HG03135 (cell line): ENCODE data around the gene POU2F1.
"Not testable (repeated sequence)": the region's sequence is repeated elsewhere in the genome, so short reads cannot be mapped to it uniquely, and the experiment has no call there.

Experiments
- ATAC-seq: cut with Tn5 transposase; IDR thresholded peaks from one replicate; pipeline ENCODE4 v1.9.1; 2021; ENCODE audit warnings: mild to moderate bottlenecking, moderate library complexity; ENCODE audit not compliant: unreplicated experiment

The POU2F1 gene

GRCh38 chr1:167229719-167230385 lies 9.2 kb downstream of the POU2F1 start:
- no peak for ATAC-seq

- ATAC-seq, result no peak
These were observed 9.8 kb downstream of the POU2F1 start for GRCh38 chr1:167230437-167230836.

DNA sequence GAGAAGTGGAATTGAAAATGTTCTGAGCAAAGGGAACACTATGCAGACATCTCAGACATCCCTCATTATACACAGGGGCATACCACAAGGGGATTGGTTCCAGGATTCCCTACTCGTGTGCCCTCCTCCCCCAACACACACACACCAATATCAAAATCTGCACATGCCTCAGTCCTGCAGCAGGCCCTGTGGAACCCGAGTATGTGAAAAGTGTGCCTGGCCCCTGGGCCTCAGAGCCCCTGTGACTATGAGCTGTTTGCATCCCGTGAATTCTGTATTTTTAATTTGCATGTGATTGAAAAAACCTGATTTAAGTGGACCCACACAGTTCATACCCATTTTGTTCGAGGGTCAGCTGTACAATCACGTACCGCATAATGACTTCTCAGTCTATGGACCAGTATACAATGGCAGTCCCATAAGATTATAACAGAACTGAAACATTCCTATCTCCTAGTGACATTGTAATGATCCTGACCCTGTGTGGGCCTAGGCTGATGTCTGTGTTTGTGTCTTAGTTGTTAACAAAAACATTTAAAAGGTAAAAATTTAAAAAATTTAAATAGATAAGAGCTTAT lies 11.3 kb downstream of the POU2F1 start:
- ATAC-seq, result no peak

DNA sequence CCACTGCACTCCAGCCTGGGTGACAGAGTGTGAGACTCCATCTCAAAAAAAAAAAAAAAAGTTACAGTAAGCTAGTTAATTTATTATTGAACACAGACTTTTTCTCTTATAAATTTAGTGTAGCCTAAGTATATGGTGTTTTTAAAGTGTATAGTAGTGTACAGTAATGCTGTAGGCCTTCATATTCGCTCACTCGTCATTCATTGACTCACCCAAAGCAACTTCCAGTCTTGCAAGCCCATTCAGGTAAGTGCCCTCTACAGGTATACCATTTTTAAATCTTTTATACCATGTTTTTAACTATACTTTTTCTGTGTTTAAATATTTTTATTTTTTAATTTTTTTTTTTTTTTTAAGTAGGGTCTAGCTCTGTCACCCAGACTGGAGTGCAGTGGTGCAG lies 12.1 kb downstream of the POU2F1 start:
- no peak for ATAC-seq

- ATAC-seq, result no peak
These were observed 12.7 kb downstream of the POU2F1 start for GRCh38 chr1:167233373-167233772.

GRCh38 chr1:167237000-167237399 lies 16.3 kb downstream of the POU2F1 start:
- ATAC-seq, result no peak

GRCh38 chr1:167238713-167239112 lies 18.0 kb downstream of the POU2F1 start:
- ATAC-seq, result no peak

DNA sequence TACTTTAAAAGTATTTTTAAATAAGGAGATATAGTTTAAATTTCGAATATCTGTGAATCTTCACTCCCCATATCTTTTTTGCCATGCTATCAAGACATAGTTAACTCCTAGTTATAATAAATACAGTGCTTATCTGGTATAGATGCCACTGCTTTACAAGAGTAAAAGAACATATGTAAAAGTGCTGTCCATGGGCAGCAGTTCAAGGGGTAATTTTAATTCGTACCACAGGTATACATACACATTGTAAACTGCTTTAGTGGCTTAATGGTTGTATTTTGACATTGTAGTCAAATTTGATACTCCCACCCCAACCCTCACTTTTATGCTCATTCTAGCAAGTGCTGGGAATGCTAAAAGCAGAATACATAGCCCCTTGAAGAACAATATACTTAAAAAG lies 18.6 kb downstream of the POU2F1 start:
- ATAC-seq, result no peak

DNA sequence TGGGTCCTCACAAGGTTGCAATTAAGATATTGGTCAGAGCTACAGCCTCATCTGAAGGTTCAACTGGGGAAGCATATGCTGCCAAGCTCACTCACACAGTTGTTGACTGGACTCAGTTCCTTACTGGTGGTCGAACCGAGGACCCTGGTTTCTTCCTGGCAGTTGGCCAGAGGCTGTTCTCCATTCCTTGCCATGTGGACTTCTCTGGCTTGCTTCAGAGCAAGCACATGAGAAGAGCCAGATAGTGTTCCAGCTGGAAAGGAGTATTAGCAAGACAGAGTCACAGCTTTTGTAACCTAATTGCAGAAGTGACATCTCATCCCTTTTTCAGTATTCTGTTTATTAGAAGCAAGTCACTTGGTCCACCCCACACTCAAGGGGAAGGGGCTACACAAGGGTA lies 23.6 kb downstream of the POU2F1 start:
- no peak for ATAC-seq

GRCh38 chr1:167245168-167245567 lies 24.5 kb downstream of the POU2F1 start:
- ATAC-seq, result not testable (repeated sequence)

DNA sequence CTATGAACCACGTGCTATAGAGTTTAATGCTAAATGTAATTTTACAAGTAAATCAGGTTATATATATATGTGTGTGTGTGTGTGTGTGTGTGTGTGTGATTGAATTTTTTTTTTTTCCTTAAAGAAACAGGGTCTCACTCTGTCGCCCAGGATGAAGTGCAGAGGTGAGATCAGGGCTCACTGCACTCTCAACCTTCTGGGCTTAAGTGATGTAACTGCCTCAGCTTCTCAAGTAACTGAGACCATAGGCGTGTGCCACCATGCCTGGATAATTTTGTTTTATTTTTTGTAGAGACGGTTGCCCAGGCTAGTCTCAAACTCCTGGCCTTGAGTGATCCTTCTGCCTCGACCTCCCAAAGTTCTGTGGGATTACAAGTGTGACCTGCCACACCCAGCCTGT lies 26.3 kb downstream of the POU2F1 start:
- ATAC-seq, result no peak

DNA sequence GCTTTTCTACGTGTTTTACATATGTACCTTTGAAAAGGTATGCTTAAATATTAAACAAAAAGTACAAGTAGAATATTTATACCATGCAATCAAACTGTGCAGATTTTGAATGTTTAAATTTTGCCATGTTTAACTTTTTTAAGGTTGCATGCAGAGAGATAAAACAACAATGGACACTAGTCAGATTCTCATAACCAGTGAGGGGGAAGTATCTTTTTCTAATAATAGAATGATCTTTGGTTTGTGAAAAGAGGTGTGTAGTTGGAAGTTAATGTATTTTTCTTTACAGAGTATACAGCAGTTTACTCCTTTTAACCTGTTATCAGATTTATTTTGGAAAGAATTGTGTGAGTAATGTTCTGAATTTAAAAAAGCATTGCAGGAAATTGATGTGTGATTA lies 27.1 kb downstream of the POU2F1 start:
- ATAC-seq, result no peak

DNA sequence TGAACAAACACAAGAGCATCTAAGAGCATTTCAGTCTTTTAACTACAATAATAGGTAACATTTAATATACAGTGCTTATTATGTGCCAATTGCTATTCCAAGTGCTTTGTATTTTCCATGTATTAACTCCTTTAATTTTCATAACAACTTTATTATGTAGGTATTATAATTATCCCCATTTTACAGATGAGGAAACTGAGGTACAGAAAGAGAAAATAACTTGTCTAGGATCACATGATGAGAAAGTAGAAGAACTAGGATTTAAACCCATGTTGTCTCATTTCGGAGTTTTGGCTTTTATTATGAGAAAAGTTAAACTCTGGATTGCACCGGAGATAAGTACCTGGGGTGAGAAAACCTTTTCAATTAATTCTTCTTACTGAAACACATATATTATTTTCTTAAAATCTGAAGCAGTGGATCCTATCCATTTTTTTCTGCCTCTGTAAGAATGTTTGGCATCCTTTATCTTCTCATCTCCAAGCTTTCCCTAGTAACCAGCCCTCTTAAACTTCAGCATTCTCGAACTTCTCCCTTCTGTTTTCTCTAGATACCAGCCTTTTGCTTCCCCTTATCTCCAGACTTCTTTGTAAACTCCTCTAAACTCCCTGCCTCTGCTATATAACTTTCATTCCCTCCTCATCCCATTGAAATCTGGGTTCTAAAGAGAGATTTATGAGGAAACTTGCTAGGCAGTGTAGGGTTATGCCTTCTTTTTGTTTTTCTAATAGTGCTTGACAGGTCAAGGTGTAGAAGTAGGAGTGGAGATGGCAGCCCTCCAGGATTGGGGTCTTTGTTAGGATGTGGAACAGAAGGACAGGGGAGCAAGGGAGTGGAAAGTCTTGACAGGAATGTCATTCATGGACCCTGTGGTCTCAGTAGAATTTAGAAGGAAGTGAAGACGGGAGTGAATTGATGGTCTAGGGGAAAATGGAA lies 28.3 kb downstream of the POU2F1 start:
- no peak for ATAC-seq

DNA sequence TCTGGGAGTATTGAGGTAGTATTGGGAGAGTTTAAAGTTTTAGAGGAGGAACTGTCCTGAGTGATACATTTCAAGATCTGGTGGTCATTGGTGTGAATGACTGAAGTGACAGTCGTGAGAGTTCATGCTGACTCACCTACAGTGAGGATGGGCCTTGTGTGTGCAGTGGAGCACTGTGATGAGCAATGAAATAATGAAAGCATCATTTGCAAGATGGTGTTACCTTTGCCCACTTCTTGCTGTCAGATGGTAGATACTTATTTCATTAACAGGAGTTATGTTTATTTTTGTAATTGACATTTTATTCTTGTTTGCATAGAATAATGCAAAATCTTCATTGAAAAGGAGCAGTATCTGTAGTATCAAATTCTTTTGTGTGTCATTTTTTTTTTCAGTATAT lies 29.0 kb downstream of the POU2F1 start:
- ATAC-seq, result no peak

DNA sequence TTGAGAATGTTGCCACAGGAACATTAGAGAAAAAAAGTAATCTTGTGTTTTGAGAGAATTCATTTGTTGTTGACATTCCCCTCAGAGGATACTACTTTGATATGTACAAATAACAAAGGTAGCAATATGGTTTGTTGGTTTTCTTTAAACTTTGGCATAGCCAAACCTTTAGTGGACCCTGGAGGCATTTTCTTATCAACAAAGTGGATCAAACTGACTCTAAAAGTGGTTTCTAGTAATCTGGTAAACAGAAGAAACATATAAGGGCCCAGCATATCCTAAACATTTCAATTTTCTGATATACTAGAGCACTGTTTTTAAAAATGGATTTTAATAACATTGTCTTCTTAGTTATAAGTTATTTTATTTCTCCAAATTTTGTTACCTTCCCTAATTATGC lies 29.8 kb downstream of the POU2F1 start:
- ATAC-seq, result no peak

DNA sequence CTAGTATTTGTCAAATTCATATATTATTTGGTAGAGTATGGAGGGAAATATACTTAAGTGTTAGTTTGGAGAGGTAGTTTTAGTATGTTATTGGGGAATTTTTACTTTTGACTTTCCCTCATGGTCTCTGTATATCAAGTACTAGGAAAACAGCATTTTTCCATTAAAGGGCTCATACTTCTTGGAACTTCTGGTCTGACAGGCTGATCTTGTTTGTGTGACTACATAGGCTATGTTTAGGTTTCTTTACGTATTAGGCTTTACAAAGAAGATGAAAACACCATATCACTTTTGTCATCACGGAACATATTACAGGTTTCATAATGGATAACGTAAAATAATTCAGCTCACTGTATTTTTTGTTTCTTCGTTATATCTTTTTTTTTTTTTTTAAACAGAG lies 30.8 kb downstream of the POU2F1 start:
- no peak for ATAC-seq

- no peak for ATAC-seq
These were observed 32.3 kb downstream of the POU2F1 start for GRCh38 chr1:167252986-167253385.

GRCh38 chr1:167258858-167259257 lies 38.2 kb downstream of the POU2F1 start:
- ATAC-seq, result no peak

DNA sequence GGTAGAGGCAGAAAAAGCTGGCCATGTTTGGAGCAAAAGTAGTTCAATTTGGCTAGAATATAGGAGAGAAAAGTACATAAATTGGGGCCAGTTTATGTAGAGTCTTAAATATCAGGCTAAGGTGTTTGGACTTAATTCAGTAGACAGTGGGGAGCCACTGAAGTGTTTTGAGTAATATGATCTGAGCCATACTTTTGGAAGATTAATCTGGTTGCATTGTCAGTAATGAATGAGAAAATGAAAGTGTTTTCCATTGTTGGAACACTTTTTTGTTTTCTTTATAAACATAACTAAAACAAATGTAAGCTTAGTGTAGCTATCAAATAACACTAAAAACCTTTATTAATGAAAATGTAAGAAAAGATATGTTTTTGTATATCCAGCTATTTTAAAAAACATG lies 42.1 kb downstream of the POU2F1 start:
- ATAC-seq, result no peak

GRCh38 chr1:167263344-167263743 lies 42.7 kb downstream of the POU2F1 start:
- no peak for ATAC-seq

- no peak for ATAC-seq
These were observed 43.3 kb downstream of the POU2F1 start for GRCh38 chr1:167263819-167264464.
